ENCODE measurements around the gene LIMCH1.

Gene LIMCH1

GRCh38 chr4:41546638-41547037 lies 8.7 kb downstream of the LIMCH1 start:
- Histone ChIP-seq H3K27ac (ENCODE audit: low read depth, low read length) (no peak overlapping the region), H3K9ac (ENCODE audit: low read depth, low read length) (no peak overlapping the region), H3K27me3 (ENCODE audit: control insufficient read depth, insufficient read depth, low read length) (no peaks in the 10 kb centered on the region), H3K4me1 (ENCODE audit: control insufficient read depth, insufficient read depth, low read length) (peaks cover 15% of the 10 kb centered on the region), H3K9me3 (ENCODE audit: control insufficient read depth, insufficient read depth, low read length) (no peaks in the 10 kb centered on the region), H3K36me3 (ENCODE audit: control insufficient read depth, insufficient read depth, low read length) (no peaks in the 10 kb centered on the region), H3K4me3 (ENCODE audit: low read depth, low read length) (no peak overlapping the region)

- H3K27me3 ChIP-seq (ENCODE audit: control insufficient read depth, insufficient read depth, low read length) = no peaks in the 10 kb centered on the region
- H3K27ac ChIP-seq (ENCODE audit: low read depth, low read length) = no peak overlapping the region
- H3K9me3 ChIP-seq (ENCODE audit: control insufficient read depth, insufficient read depth, low read length) = no peaks in the 10 kb centered on the region
- H3K9ac ChIP-seq (ENCODE audit: low read depth, low read length) = no peak overlapping the region
- H3K4me3 ChIP-seq (ENCODE audit: low read depth, low read length) = no peak overlapping the region
- no peaks in the 10 kb centered on the region for H3K36me3 ChIP-seq (ENCODE audit: control insufficient read depth, insufficient read depth, low read length)
- peaks cover 4% of the 10 kb centered on the region; the same call in 1 of the 2 replicates for H3K4me1 ChIP-seq (ENCODE audit: control insufficient read depth, insufficient read depth, low read length)
Observed at GRCh38 chr4:41548305-41548880, 10.4 kb downstream of the LIMCH1 start.

- H3K4me3 ChIP-seq (ENCODE audit: low read depth, low read length) = no peak overlapping the region
- no peak overlapping the region for H3K27ac ChIP-seq (ENCODE audit: low read depth, low read length)
- no peak overlapping the region for H3K9ac ChIP-seq (ENCODE audit: low read depth, low read length)
- peaks cover 4% of the 10 kb centered on the region; the same call in 1 of the 2 replicates for H3K4me1 ChIP-seq (ENCODE audit: control insufficient read depth, insufficient read depth, low read length)
- H3K9me3 ChIP-seq (ENCODE audit: control insufficient read depth, insufficient read depth, low read length) = no peaks in the 10 kb centered on the region
- no peaks in the 10 kb centered on the region for H3K27me3 ChIP-seq (ENCODE audit: control insufficient read depth, insufficient read depth, low read length)
- no peaks in the 10 kb centered on the region for H3K36me3 ChIP-seq (ENCODE audit: control insufficient read depth, insufficient read depth, low read length)
Observed at GRCh38 chr4:41549478-41549877, 11.5 kb downstream of the LIMCH1 start.

GRCh38 chr4:41550308-41550707 lies 12.4 kb downstream of the LIMCH1 start:
- Histone ChIP-seq H3K9ac (ENCODE audit: low read depth, low read length) (no peak overlapping the region), H3K9me3 (ENCODE audit: control insufficient read depth, insufficient read depth, low read length) (no peaks in the 10 kb centered on the region)

GRCh38 chr4:41551536-41551935 lies 13.6 kb downstream of the LIMCH1 start:
- Histone ChIP-seq H3K27ac (ENCODE audit: low read depth, low read length) (no peak overlapping the region), H3K9ac (ENCODE audit: low read depth, low read length) (no peak overlapping the region), H3K4me3 (ENCODE audit: low read depth, low read length) (no peak overlapping the region), H3K9me3 (ENCODE audit: control insufficient read depth, insufficient read depth, low read length) (no peaks in the 10 kb centered on the region), H3K27me3 (ENCODE audit: control insufficient read depth, insufficient read depth, low read length) (no peaks in the 10 kb centered on the region), H3K36me3 (ENCODE audit: control insufficient read depth, insufficient read depth, low read length) (no peaks in the 10 kb centered on the region), H3K4me1 (ENCODE audit: control insufficient read depth, insufficient read depth, low read length) (no peaks in the 10 kb centered on the region; the same call in 1 of the 2 replicates)

More at GRCh38 chr4:41550308-41550707, 12.4 kb downstream of the LIMCH1 start:
- Histone ChIP-seq H3K4me3 (ENCODE audit: low read depth, low read length) (no peak overlapping the region), H3K36me3 (ENCODE audit: control insufficient read depth, insufficient read depth, low read length) (no peaks in the 10 kb centered on the region), H3K27me3 (ENCODE audit: control insufficient read depth, insufficient read depth, low read length) (no peaks in the 10 kb centered on the region), H3K4me1 (ENCODE audit: control insufficient read depth, insufficient read depth, low read length) (peaks cover 2% of the 10 kb centered on the region; the same call in 1 of the 2 replicates), H3K27ac (ENCODE audit: low read depth, low read length) (no peak overlapping the region)

GRCh38 chr4:41554905-41555304 lies 16.9 kb downstream of the LIMCH1 start:
- H3K27me3 ChIP-seq (ENCODE audit: control insufficient read depth, insufficient read depth, low read length) = no peaks in the 10 kb centered on the region
- no peaks in the 10 kb centered on the region for H3K4me1 ChIP-seq (ENCODE audit: control insufficient read depth, insufficient read depth, low read length)
- no peak overlapping the region for H3K4me3 ChIP-seq (ENCODE audit: low read depth, low read length)
- H3K36me3 ChIP-seq (ENCODE audit: control insufficient read depth, insufficient read depth, low read length) = no peaks in the 10 kb centered on the region
- H3K9me3 ChIP-seq (ENCODE audit: control insufficient read depth, insufficient read depth, low read length) = no peaks in the 10 kb centered on the region
- H3K27ac ChIP-seq (ENCODE audit: low read depth, low read length) = no peak overlapping the region
- no peak overlapping the region for H3K9ac ChIP-seq (ENCODE audit: low read depth, low read length)

GRCh38 chr4:41556526-41556925 lies 18.6 kb downstream of the LIMCH1 start:
- Histone ChIP-seq H3K36me3 (ENCODE audit: control insufficient read depth, insufficient read depth, low read length) (no peaks in the 10 kb centered on the region), H3K9ac (ENCODE audit: low read depth, low read length) (no peak overlapping the region), H3K9me3 (ENCODE audit: control insufficient read depth, insufficient read depth, low read length) (no peaks in the 10 kb centered on the region), H3K4me1 (ENCODE audit: control insufficient read depth, insufficient read depth, low read length) (no peaks in the 10 kb centered on the region), H3K27ac (ENCODE audit: low read depth, low read length) (no peak overlapping the region), H3K27me3 (ENCODE audit: control insufficient read depth, insufficient read depth, low read length) (no peaks in the 10 kb centered on the region), H3K4me3 (ENCODE audit: low read depth, low read length) (no peak overlapping the region)

- no peaks in the 10 kb centered on the region for H3K36me3 ChIP-seq (ENCODE audit: control insufficient read depth, insufficient read depth, low read length)
- H3K4me3 ChIP-seq (ENCODE audit: low read depth, low read length) = no peak overlapping the region
- no peak overlapping the region for H3K9ac ChIP-seq (ENCODE audit: low read depth, low read length)
- no peaks in the 10 kb centered on the region for H3K4me1 ChIP-seq (ENCODE audit: control insufficient read depth, insufficient read depth, low read length)
- H3K9me3 ChIP-seq (ENCODE audit: control insufficient read depth, insufficient read depth, low read length) = no peaks in the 10 kb centered on the region
- no peaks in the 10 kb centered on the region for H3K27me3 ChIP-seq (ENCODE audit: control insufficient read depth, insufficient read depth, low read length)
- H3K27ac ChIP-seq (ENCODE audit: low read depth, low read length) = no peak overlapping the region
Observed at GRCh38 chr4:41559940-41560516, 22.1 kb downstream of the LIMCH1 start.

GRCh38 chr4:41561244-41561643 lies 23.3 kb downstream of the LIMCH1 start:
- H3K36me3 ChIP-seq (ENCODE audit: control insufficient read depth, insufficient read depth, low read length) = no peaks in the 10 kb centered on the region
- H3K9me3 ChIP-seq (ENCODE audit: control insufficient read depth, insufficient read depth, low read length) = no peaks in the 10 kb centered on the region
- H3K27ac ChIP-seq (ENCODE audit: low read depth, low read length) = no peak overlapping the region
- H3K4me3 ChIP-seq (ENCODE audit: low read depth, low read length) = no peak overlapping the region
- no peaks in the 10 kb centered on the region for H3K4me1 ChIP-seq (ENCODE audit: control insufficient read depth, insufficient read depth, low read length)
- no peaks in the 10 kb centered on the region for H3K27me3 ChIP-seq (ENCODE audit: control insufficient read depth, insufficient read depth, low read length)
- no peak overlapping the region for H3K9ac ChIP-seq (ENCODE audit: low read depth, low read length)

- no peaks in the 10 kb centered on the region for H3K27me3 ChIP-seq (ENCODE audit: control insufficient read depth, insufficient read depth, low read length)
- no peak overlapping the region for H3K4me3 ChIP-seq (ENCODE audit: low read depth, low read length)
- H3K27ac ChIP-seq (ENCODE audit: low read depth, low read length) = no peak overlapping the region
- H3K9ac ChIP-seq (ENCODE audit: low read depth, low read length) = no peak overlapping the region
- no peaks in the 10 kb centered on the region for H3K4me1 ChIP-seq (ENCODE audit: control insufficient read depth, insufficient read depth, low read length)
- H3K36me3 ChIP-seq (ENCODE audit: control insufficient read depth, insufficient read depth, low read length) = no peaks in the 10 kb centered on the region
- no peaks in the 10 kb centered on the region for H3K9me3 ChIP-seq (ENCODE audit: control insufficient read depth, insufficient read depth, low read length)
Observed at GRCh38 chr4:41567186-41567585, 29.2 kb downstream of the LIMCH1 start.

GRCh38 chr4:41568363-41568762 lies 30.4 kb downstream of the LIMCH1 start:
- H3K9ac ChIP-seq (ENCODE audit: low read depth, low read length) = no peak overlapping the region
- H3K4me3 ChIP-seq (ENCODE audit: low read depth, low read length) = no peak overlapping the region
- H3K27ac ChIP-seq (ENCODE audit: low read depth, low read length) = no peak overlapping the region

More at GRCh38 chr4:41568363-41568762, 30.4 kb downstream of the LIMCH1 start:
- Histone ChIP-seq H3K4me1 (ENCODE audit: control insufficient read depth, insufficient read depth, low read length) (no peaks in the 10 kb centered on the region), H3K36me3 (ENCODE audit: control insufficient read depth, insufficient read depth, low read length) (no peaks in the 10 kb centered on the region), H3K9me3 (ENCODE audit: control insufficient read depth, insufficient read depth, low read length) (no peaks in the 10 kb centered on the region), H3K27me3 (ENCODE audit: control insufficient read depth, insufficient read depth, low read length) (no peaks in the 10 kb centered on the region)

All from HUES48 (cell line).